Neural progenitor cell (in vitro differentiated cells): ENCODE results near the gene ANK3.

ENCODE experiments used
- EZH2 ChIP-seq: fragments of 200-600 bp; sonication (generic); IDR thresholded peaks from 2 replicates; pipeline ENCODE4 v1.6.1; 2017; ENCODE audit warnings: antibody characterized with exemption, mild to moderate bottlenecking, moderate library complexity
- EZH2phosphoT487 ChIP-seq: fragments of 200-600 bp; sonication (generic); IDR thresholded peaks from 2 replicates; pipeline ENCODE4 v1.6.1; 2017; ENCODE audit warnings: antibody characterized with exemption
- TF ChIP-seq, protein P1 (sequence below): fragments of 200-600 bp; sonication (generic); IDR thresholded peaks from 2 replicates; pipeline ENCODE4 v1.5.1; 2017; ENCODE audit warnings: antibody characterized with exemption, mild to moderate bottlenecking

DNA sequence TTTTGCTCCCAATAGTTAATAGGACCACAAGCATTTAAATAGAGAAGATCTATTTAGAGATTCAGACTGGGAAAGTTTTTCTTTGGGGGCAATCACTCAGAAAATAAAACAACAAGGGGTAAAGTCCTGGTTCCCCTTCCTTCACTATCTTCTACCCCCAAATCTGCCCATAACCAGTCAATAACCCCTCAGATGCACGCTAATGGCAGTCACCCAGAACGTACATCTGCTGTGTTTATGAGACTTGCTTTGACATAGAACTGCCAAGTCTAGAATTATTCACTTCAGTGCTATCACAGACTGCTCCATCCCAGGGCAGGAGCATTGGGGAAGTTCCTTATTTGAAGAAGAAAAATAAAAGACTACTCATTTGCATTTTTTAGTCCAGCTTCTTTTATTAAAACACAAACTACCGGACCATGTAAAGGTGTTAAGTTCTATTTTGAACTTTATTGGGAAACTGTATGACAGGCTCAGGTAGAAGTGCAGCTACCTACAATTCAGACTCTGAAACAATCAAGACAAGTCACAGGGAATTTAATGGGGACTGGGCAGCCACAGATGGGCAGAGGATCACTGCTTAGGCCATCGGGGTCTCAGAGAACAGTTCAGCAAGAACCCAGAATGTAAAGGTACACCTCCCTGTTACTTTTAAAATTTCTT, 38.4 kb downstream of the ANK3 start:
- TF ChIP-seq, protein P1, sequence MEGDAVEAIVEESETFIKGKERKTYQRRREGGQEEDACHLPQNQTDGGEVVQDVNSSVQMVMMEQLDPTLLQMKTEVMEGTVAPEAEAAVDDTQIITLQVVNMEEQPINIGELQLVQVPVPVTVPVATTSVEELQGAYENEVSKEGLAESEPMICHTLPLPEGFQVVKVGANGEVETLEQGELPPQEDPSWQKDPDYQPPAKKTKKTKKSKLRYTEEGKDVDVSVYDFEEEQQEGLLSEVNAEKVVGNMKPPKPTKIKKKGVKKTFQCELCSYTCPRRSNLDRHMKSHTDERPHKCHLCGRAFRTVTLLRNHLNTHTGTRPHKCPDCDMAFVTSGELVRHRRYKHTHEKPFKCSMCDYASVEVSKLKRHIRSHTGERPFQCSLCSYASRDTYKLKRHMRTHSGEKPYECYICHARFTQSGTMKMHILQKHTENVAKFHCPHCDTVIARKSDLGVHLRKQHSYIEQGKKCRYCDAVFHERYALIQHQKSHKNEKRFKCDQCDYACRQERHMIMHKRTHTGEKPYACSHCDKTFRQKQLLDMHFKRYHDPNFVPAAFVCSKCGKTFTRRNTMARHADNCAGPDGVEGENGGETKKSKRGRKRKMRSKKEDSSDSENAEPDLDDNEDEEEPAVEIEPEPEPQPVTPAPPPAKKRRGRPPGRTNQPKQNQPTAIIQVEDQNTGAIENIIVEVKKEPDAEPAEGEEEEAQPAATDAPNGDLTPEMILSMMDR: no peak
- no peak for TF ChIP-seq EZH2phosphoT487
- no peak for TF ChIP-seq EZH2
